GM19023 (cell line): ENCODE results near the gene TKT.
A peak's percentile ranks its signal among the peaks of the same experiment; 100 is the strongest.

Experiments used
- ATAC-seq: cut with Tn5 transposase; IDR thresholded peaks from one replicate; pipeline ENCODE4 v1.9.1; 2021; ENCODE audit warnings: mild to moderate bottlenecking, moderate library complexity; ENCODE audit not compliant: unreplicated experiment

The TKT gene

DNA sequence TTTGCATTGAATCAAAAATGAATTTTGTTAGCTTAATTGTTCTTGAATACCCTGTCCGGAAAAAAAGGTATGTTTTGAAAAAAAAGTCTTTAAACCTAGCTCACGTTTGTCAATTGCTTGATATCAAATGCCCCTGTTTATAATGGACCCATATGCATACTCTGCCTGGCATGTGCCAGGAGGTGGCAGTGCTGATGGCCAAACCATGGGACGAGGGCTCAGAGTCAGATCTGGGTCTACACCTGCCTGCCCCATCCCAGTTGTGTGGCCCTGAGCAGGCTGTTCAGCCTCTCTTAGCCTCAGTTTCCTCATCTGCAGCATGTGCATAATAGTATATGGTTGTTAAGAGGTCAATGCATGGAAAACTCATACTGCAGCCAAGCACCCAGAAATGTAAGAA, 56.0 kb downstream of the TKT start:
- ATAC-seq, result no peak

DNA sequence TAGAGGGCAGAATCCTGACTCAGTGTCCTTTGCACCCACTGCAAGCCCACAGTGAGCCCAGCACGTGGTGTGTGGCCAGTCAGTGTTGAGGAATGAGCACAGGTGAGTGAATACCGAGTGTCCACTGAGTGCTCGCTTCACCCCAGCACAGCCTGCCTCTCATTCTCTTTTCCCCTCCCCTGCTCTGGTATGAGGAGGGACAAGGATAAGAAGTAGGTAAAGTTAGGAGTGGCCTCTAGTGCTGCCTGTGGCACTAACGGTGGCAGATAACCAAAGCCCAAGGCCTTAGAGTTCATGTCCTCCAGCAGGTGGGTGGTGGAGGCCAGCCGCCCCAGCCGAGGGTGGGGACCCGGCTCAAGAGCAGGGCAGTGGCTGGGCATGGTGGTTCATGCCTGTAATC, 56.8 kb downstream of the TKT start:
- ATAC-seq, result no peak

DNA sequence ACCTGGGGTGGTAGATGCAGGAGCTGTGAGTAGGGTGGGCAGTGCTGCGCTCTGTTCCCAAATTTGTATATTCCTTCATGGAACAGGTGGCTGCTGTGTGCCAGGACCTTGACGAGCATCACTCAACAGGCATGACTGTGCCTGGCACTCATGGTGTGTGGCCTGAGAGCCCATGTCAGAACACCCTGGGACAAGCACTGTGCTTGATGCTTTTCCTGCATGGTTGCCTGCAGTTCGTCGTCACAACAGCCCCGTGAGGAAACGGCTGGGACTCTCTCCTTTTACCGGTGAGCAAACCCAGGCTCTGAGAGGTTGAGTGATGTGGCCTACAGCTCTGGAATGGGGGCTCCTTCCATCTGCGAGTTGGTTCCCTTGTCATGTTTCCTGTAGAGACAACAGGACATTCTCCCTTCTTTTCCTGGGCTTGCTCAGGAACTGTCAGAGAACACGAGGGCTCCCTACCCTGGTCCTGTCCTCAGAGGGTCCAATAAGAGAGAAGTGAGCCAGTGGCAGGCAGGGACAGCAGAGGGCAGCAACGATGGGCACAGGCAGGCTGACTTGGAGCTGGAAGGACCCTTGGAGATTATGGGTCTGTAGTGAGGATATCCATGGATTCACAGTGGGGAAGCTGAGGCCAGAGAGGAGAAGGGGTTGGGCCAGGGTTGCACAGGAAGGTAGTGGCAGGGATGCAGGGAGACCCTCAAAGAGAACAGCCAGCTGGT, 57.4 kb downstream of the TKT start:
- ATAC-seq, result no peak

DNA sequence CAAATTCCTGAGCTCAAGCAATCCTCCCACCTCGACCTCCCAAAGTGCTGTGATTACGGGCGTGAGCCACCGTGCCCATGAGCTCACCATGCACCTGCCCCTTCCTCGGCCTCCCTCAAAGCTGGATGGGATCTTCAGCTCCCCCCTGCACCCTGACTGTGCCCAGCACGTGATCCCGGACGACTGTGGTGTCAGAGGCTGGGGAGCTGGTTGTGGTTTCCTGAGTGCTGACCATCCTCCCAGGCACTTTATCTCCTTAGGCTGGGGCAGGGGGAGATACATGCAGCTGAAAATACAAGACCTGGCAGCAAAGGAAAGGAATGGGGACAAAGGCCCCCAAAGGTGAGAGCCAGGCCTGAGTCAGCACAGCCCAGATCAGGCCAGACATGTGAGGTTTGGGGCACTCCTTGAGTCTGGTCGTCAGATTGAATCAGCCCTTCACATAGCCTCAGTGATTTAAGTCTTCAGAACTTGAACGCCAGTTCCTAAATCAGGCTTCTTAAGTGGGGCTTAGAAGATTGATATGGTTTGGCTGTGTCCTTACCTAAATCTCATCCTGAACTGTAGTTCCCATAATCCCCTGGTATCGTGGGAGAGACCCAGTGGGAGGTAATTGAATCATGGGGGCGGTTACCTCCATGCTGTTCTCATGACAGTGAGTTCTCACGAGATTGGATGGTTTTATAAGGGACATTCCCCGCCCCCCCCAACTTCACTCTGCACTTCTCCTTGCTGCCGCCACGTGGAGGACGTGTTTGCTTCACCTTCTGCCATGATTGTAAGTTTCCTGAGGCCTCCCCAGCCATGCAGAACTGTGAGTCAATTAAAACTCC, 59.0 kb downstream of the TKT start:
- ATAC-seq, result peak; percentile 35

DNA sequence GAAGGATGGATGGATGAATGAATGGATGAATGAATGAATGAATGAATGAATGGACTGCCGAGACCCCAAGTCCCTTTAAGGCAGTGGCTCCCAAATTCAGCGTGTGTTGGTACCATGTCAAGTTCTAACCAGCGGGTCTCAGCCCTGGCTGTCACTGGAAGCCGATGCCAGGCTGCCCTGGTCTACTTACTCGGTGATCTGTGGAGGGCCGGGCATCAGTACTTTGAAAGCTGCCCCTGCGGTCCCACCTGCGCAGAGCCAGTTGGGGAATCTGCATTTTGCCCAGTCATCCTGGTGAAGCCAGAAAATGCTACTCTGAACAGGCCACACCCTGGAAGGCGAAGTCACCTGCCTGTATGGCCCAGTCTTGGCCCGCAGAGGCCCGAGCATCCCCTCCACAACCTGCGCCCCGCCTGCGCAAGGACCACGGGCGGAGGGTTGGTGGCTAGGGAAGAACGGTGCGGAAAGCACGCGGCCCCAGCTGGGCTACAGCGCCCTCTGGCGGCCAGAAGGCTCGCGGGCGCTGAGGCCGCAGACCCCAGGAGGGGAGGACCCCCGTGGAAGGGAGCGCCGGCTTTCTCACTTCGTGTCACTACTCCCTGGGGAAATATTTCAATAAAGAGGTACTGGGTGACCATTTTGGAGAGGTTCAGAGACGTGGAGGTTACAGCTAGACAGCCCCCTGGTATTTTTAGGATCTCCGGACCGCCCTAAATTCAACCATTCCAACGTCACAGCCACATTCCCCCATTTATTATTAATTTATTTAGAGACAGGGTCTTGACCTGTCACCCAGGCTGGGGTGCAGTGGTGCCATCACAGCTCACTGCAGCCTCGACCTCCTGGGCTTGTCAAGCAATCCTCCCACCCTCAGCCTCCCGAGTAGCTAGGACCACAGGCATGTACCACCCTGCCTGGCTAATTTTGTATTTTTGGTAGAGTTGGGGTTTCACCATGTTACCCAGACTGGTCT, 59.9 kb downstream of the TKT start:
- no peak for ATAC-seq

DNA sequence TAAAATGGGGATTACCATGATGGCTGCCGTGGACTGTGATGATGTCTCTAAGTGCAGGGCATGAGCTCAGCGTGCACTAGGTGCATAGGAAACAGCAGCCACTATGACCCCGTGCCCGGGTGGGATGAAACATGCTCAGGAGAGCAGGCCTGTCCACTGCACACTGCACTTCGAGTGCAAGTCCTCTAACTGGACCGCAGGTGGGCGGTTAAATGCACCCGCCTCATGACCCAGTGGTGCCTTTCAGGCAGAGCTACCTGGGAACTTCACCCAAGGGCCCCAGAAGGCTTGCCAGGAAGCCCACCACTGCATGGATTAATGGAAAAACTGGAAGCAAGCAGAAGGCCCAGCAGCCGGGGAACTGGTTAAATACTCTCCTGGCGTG, 60.8 kb downstream of the TKT start:
- ATAC-seq, result no peak

DNA sequence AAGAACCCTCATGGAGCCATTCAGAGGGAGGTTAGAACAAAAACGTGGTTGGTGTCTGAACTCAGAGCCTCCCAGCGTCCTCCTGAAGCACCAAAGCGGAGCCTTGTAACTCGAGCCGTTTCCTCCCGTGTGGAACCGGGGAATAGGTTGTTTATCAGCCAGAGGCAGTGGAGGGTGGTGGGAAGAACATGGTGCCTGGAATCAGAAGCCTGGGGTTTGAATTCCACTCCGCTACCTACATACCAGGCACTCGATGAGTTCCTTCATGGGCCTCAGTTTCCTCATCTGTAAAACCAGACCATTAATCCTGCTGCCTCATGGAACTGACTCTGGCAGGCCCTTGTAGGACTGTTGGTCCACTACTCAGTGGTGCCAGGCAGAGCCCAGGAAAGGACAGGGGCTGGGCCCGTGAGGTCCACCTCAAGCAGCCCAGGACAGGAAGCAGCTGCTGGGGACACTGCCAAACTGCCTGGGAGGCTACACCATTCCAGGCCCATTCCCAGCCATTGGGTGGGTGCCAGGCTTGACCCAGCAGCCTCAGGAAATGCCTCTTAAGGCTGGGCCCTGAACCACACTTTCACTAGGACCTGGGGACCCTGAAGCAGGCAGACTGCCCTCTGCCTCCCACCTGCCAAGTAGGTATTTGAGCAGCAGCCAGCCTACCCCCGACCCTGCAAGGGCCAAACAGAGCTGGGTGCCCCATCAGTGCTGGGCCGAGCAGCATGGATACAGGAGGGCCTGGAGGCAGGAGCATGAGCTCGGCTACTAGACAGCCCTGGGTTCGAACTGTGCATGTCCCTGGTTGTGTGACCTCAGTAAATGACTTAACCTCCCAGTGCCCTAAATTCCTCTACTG, 61.4 kb downstream of the TKT start:
- no peak for ATAC-seq

DNA sequence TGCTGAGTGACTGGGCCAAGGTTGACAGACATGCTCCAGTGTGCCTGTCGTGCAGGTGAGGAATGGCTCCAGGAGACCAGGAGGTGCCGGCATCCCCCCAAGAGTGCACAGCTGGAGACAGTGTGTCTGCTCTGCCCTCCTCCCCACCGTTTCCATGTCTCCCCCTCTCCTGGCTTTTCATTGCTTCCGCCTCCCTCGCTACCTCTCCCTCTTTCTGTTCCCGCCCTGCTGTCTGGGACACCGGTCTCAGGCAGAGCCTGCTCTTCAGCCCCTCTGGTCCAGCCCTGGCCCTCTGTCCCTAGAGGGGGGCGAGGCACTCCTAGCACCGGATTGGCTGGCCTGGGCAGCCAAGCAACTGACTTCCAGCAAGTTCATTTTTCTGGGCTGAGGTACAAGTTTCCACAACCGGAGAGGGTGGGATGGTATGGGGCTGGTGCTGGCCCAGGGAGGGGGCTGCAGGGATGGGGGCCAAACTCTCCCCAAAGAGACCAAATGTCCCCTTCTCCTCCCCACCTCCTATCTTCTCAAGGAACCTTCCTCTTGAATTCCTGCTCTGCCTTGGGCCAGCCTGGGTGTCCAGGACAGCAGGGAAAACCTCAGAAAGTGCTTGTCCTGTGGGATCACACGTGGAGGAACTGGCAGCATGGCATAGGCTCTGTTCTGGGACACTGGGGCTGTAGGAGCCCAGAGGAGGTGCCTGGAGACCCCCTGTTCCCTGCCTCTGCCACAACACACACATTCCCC, 62.2 kb downstream of the TKT start:
- ATAC-seq, result no peak

DNA sequence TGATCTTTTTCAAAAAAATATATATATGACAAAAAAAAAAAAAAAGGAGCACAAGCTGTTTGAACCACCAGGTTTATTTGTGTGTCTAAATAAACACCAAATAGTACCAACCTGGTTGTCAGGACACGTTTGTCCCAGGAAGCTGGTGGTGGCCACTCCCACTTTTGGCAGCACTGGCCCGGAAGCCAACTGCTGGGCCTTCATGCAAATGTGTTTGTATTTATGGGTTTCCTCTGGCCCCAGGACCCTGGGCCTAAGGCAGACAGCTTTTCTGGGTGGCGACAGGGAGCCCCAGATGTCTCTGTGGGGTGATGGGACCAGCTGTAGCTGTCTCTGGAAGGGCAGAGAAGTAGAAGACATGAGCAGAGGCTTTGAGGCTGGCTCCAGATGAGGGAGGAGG, 63.2 kb downstream of the TKT start:
- peak; percentile 34 for ATAC-seq

DNA sequence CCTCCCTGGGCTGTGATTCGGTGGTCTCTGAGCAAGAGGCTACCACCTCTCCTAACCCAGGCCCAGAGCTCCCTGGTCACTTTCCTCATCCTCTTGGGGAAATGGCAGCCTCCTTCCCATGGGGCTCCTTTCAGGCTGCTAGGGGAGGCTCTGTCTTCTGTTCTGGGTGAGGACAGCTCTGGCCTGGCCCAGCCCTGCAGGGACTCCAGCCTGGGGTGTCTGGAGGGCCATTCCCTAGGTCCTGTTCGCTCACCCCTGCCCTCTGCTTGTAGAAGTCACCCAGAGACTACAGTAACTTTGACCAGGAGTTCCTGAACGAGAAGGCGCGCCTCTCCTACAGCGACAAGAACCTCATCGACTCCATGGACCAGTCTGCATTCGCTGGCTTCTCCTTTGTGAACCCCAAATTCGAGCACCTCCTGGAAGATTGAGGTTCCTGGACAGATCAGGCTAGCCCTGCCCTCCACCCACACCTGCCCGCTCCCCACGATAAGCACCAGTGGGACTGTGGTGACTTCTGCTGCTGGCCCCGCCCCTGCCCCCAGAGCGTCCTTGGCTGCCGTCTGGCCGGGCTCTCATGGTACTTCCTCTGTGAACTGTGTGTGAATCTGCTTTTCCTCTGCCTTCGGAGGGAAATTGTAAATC, 63.9 kb downstream of the TKT start:
- no peak for ATAC-seq

DNA sequence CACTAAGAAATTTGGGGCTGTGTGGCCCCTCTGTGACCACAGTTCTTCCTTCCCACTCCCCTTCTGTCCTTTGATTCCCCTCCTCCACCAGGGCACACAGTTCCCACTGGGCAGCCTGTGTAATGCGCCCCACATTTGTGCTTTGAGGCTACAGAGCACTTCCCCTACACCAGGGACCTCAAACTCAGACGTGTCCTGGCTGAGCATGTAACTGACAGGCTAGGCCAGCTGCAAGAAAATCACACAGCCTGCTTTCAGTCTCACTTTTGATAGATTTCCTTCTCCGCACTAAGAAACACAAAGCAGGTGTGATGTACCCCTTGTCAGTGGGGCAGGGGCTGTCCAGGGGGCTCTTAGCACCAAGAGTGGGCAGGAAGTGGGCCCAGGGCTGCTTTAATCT, 65.2 kb downstream of the TKT start:
- ATAC-seq, result no peak

DNA sequence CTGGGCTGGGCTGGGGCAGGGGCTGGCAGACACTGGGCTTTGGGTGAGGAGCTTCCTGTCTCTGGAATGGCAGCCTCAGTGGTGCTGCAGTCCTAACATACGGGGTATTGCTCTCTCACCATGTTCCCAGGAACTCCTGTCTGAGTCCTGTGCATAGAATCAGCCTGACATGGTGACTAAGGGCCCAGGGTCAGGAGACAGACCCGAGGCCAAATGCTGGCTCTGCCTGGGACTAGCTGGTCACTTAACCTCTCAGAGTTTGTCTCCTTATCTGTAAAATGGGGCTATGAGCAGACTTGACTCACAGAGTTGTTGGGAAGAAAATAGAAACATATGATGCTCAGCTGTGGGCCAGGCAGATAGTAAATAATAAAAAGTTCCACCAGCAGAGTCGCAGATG, 66.5 kb downstream of the TKT start:
- ATAC-seq, result no peak

DNA sequence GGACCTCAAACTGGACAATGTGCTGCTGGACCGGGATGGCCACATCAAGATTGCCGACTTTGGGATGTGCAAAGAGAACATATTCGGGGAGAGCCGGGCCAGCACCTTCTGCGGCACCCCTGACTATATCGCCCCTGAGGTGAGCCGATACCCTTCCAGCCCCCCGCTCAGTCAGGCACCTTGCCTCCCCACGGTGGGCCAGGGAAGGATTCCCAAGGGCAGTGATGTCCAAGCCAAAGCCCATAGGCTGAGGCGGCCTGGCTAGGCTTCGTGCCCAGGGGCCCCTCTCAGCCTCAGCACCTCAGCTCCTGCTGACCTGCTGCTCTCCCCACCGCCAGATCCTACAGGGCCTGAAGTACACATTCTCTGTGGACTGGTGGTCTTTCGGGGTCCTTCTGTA, 67.1 kb downstream of the TKT start:
- ATAC-seq, result no peak

DNA sequence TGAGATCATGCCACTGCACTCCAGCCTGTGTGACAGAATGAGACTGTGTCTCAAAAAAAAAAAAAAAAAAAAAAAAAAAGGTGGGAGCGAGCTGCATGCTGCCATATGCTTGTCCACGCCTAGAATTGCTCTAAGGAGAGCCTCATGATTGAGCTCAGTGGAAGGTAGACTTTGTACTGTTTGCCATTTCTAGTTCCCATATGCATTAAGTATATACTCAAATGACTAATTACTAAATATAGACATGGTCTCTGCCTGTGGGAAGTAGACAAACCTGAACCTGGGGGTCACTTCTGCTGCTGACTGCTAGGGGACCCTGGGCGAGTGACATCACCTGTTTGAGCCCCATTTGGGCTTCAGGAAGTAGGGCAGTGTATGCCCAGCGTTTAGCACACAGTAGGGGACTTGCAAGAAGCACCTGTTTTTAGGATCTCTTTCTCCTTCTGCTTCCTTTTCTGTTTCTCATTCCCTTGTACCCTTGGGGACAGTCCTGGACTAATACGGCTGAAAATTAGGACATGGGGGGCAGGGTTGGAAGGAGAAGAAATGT, 67.6 kb downstream of the TKT start:
- ATAC-seq, result no peak

DNA sequence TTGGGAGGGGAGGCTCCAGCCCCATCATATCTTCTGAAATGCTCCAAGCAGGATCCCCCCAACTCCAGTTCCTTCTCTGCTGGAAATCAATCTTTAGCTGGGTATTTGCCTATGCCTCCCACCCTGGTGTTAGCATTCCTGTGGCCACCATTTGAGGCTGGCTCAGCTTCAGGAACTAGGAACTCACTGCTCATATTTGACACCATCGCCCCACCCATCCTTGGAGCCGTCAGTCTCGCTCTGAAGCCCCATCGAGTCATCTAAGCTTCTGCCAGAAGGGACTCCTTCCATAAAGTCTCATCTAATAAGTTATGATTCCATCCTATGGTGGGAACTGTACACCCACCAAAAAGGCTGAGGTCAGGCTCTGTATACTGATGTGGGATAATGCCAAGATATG, 68.4 kb downstream of the TKT start:
- ATAC-seq, result no peak

DNA sequence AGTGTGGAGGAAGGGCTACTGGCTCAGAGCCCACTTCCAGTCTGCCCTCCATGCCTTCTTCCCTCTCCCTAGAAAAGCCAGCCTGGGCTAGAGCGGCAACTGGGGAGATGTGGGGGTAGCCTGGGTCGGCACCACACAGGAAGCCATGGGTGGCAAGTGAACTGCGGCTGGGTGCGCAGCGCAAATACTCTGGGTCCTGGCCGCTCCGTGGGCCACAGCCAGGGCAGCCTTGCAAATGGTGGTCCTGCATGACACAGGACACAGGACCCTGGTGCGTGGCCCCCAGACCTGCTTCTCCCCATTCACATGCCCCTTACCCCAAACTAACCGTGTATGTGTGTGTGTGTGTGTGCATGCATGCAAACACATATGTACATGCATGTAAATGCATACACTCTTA, 69.1 kb downstream of the TKT start:
- ATAC-seq, result no peak

DNA sequence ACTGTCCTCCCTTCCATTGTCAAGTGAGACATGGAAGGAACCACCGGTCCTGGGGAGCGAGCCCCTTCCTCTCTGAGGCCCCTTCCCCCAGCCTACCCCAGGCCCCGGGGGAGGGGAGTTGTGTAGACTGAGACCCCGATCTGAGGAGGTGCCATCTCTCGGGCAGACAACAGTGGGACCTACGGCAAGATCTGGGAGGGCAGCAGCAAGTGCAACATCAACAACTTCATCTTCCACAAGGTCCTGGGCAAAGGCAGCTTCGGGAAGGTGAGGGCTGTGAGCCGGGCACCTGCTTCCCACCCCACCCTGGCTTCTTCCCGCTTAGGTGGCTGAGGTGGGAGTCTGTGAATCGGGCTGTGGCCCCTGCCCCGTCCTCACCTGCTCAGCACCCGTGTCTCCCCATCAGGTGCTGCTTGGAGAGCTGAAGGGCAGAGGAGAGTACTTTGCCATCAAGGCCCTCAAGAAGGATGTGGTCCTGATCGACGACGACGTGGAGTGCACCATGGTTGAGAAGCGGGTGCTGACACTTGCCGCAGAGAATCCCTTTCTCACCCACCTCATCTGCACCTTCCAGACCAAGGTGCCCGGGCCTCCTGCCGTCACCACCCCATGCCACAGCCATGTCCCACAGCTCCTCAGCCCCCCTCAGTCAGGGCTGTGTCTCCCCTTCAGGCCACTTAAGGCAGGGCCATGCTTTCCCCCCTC, 69.9 kb downstream of the TKT start:
- ATAC-seq, result no peak

DNA sequence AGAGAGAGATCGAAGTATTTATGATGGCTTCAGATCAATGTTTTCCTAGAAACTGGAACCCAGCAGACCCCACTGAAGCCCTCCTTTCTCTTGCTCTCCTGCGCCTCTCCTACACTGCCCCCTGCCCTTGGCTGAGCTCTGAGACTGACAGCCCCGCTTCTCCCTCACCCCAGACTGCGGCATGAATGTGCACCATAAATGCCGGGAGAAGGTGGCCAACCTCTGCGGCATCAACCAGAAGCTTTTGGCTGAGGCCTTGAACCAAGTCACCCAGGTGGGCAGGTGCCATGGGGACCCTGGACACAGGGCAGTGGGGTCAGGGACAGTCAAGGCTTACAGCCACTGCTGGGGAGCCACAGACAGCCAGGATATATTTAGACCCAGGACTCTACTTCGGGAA, 71.1 kb downstream of the TKT start:
- no peak for ATAC-seq
